OCI-LY3 (cell line): ENCODE measurements around the gene ANKRD2.

Experiments used
- EZH2phosphoT487 ChIP-seq: fragments of 200-600 bp; shearing (Covaris generic); IDR thresholded peaks from 2 replicates; pipeline ENCODE4 v1.6.1; 2018; ENCODE audit warnings: antibody characterized with exemption, mixed run types, low read depth
- TF ChIP-seq, protein P1 (sequence below): fragments of 200-600, 300-600 bp; sonication (generic); IDR thresholded peaks from 2 replicates; pipeline ENCODE4 v1.5.1; 2014; ENCODE audit warnings: antibody characterized with exemption, low read length, low read depth

DNA sequence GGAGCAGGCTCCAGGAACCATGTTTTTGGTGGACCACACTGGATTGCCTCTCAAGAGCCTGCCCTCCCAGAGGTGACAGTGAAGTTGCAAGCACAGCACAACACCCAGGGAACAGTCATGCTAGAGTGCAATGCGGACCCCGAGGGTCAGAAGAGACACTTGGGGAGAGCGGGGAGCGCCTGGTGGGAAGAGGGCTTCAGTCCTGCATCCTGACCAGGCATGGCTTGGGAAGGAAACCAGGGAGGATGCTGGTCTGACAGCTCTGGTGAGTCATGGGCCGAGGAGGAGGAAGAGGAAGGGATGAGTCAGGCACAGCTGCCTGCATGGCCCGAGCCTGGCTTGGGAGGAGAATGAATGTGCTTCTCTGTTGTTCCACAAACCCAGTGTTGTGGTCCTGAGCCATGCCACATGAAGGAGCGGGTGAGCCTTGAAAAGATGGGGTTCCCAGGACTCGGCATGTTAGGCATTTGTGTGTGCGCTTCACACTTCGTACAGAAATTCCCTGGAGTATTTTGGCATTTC, 29.5 kb upstream of the ANKRD2 start:
- TF ChIP-seq, protein P1, sequence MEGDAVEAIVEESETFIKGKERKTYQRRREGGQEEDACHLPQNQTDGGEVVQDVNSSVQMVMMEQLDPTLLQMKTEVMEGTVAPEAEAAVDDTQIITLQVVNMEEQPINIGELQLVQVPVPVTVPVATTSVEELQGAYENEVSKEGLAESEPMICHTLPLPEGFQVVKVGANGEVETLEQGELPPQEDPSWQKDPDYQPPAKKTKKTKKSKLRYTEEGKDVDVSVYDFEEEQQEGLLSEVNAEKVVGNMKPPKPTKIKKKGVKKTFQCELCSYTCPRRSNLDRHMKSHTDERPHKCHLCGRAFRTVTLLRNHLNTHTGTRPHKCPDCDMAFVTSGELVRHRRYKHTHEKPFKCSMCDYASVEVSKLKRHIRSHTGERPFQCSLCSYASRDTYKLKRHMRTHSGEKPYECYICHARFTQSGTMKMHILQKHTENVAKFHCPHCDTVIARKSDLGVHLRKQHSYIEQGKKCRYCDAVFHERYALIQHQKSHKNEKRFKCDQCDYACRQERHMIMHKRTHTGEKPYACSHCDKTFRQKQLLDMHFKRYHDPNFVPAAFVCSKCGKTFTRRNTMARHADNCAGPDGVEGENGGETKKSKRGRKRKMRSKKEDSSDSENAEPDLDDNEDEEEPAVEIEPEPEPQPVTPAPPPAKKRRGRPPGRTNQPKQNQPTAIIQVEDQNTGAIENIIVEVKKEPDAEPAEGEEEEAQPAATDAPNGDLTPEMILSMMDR: no peak
- TF ChIP-seq EZH2phosphoT487: no peak
